ENCODE results near the gene NLRP1. TPM values are rescaled to one million over a fixed set of nuclear protein-coding genes. Genes with fewer than 3 reads are reported as not detected.
A peak's percentile ranks its signal among the peaks of the same experiment; 100 is the strongest.

The NLRP1 gene
- total and polyA plus RNA-seq, 2 experiments from 2014 or later: 17.5 to 33.4 TPM

DNA sequence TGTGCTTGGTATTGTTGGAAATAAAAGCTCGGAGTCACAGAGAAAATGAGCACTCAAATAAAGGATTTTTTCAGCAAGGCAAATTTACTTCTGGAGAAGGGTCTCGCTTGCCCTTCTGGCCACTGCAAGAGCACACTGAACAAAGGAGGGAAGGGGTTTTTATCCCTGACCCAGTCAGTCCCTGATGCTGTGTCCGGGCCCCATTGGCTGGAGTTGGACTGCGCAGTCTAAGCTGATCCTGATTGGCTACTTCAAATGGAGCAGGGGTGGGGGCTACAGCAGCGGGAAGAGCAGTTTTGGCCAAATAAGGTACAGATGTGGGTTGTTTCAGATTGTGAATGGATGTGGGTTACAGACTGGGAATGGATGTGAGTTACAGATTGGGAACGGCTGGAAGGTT is 4.3 kb upstream of the NLRP1 start:
- H3K9me3 ChIP-seq (ENCODE audit: low read depth): no peaks in the 10 kb centered on the region
- no peak overlapping the region for H3K27ac ChIP-seq
- 55 to 75% methylated on average over 6 of the region's 6 CpGs for WGBS, 2 experiments (ENCODE audit: low coverage in 1 of 2, low lambda C conversion rate in 2 of 2, missing lambda C conversion rate in 2 of 2)
- H3K27me3 ChIP-seq (replicated peaks; ENCODE audit: insufficient read depth): no peaks in the 10 kb centered on the region
- no peaks in the 10 kb centered on the region for H3K9me2 ChIP-seq (ENCODE audit: insufficient read depth)
- no peak overlapping the region for H3K9ac ChIP-seq
- H3F3A ChIP-seq (ENCODE audit: insufficient read depth): peaks cover 13% of the 10 kb centered on the region
- no peak overlapping the region for H2AFZ ChIP-seq
- no peak overlapping the region for H3K4me3 ChIP-seq
- no peaks in the 10 kb centered on the region for H4K20me1 ChIP-seq (ENCODE audit: insufficient read depth)
- TF ChIP-seq EZH2phosphoT487 (IDR thresholded peaks at IDR 0.05; ENCODE audit: insufficient read depth, low read depth) (no peak), EZH2 (IDR thresholded peaks at IDR 0.05; ENCODE audit: insufficient read depth, poor library complexity, severe bottlenecking) (no peak)
- peaks cover 20% of the 10 kb centered on the region for H3K4me1 ChIP-seq (ENCODE audit: insufficient read depth)
- H3K4me2 ChIP-seq (ENCODE audit: unreplicated experiment): no peak overlapping the region
- in situ Hi-C loops (cut with MboI): loop anchor here (5.0 kb wide), 1 partner anchor 839 kb away; no protein-coding TSS in a partner anchor
- no peak for DNase-seq
- H3K36me3 ChIP-seq (ENCODE audit: low read depth): no peaks in the 10 kb centered on the region
- peaks cover 4% of the 10 kb centered on the region for H3K79me2 ChIP-seq (ENCODE audit: insufficient read depth)

DNA sequence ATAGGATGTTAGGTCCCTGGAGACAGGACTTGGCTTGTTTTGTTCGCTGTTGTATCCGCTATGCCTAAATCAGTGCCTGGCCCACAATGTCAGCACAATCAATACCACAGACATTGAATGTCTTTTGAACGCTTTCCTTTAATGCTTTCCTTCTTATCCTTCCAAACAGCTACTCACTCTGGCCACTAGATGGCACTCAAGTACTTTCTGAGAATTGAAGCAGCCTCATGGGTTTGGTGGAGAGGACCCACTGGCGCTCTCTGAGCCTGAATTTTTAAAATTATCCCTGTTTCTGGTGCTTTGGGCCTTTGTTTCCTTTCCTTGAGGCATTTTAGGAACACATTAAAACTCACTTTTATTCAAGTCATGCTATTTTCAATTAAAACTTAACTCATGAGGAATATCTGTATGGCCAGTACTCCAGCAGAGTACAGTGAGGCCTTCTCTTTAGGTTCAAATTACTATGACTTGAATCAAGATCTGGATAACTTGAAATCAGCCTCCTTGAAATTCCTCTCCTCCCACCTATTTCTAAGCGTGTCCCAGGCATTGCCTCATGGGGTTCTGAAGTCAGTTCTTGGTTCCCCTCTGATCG is 3.2 kb upstream of the NLRP1 start:
- Histone ChIP-seq H3K27ac (no peak overlapping the region), H3K4me3 (no peak overlapping the region), H3K9me3 (ENCODE audit: low read depth) (no peaks in the 10 kb centered on the region), H3K27me3 (replicated peaks; ENCODE audit: insufficient read depth) (no peaks in the 10 kb centered on the region), H2AFZ (peak overlapping the region; percentile 34; the same call in 1 of the 2 replicates), H3F3A (ENCODE audit: insufficient read depth) (peaks cover 13% of the 10 kb centered on the region), H3K9me2 (ENCODE audit: insufficient read depth) (no peaks in the 10 kb centered on the region), H3K36me3 (ENCODE audit: low read depth) (no peaks in the 10 kb centered on the region), H4K20me1 (ENCODE audit: insufficient read depth) (no peaks in the 10 kb centered on the region), H3K9ac (no peak overlapping the region), H3K4me1 (ENCODE audit: insufficient read depth) (peaks cover 29% of the 10 kb centered on the region), H3K79me2 (ENCODE audit: insufficient read depth) (peaks cover 14% of the 10 kb centered on the region), H3K4me2 (ENCODE audit: unreplicated experiment) (no peak overlapping the region)
- in situ Hi-C loops (cut with MboI): loop anchor here (5.0 kb wide), 1 partner anchor 840 kb away; no protein-coding TSS in a partner anchor
- TF ChIP-seq EZH2phosphoT487 (IDR thresholded peaks at IDR 0.05; ENCODE audit: insufficient read depth, low read depth): no peak
- no peak for TF ChIP-seq EZH2 (IDR thresholded peaks at IDR 0.05; ENCODE audit: insufficient read depth, poor library complexity, severe bottlenecking)
- 25 to 26% methylated on average over 6 of the region's 6 CpGs for WGBS, 2 experiments (ENCODE audit: low coverage in 1 of 2, low lambda C conversion rate in 2 of 2, missing lambda C conversion rate in 2 of 2)
- peak; percentile 74 for DNase-seq

DNA sequence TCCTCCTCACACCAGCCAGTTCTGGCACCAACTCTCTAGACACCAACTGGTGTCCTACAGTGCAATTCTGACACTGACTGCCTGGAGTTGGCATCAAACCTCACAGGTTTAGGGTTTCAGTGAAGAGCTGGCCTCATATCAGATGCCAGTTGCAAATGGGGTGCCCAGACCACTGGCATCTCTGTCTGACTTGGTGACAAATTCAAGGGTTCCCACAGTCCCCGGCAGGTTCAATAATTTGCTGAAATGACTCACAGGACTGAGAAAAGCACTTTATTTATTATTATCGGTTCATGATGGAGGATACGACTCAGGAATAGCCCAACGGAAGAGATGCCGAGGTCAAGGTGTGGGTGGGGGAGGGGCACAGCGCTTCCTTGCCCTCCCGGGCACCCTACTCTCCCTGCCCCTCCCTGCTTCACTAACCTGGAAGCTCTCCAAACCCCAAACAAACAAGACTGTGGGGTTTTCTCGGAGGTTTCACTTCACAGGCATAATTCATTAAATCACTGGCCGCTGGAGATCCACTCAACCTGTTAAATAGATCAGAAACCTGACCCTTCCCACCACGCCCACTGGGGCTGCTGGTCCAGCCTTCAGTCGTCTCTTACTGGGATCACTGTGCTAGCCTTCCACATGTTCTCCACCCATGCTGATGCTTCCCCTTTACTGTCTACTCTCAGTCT is 1.7 kb upstream of the NLRP1 start:
- TF ChIP-seq EZH2phosphoT487 (IDR thresholded peaks at IDR 0.05; ENCODE audit: insufficient read depth, low read depth) (no peak), EZH2 (IDR thresholded peaks at IDR 0.05; ENCODE audit: insufficient read depth, poor library complexity, severe bottlenecking) (no peak)
- Histone ChIP-seq H4K20me1 (ENCODE audit: insufficient read depth) (no peaks in the 10 kb centered on the region), H3K9me2 (ENCODE audit: insufficient read depth) (no peaks in the 10 kb centered on the region), H3K27me3 (replicated peaks; ENCODE audit: insufficient read depth) (no peaks in the 10 kb centered on the region), H2AFZ (no peak overlapping the region), H3K36me3 (ENCODE audit: low read depth) (peaks cover 4% of the 10 kb centered on the region; the same call in 1 of the 2 replicates), H3K9me3 (ENCODE audit: low read depth) (no peaks in the 10 kb centered on the region), H3F3A (ENCODE audit: insufficient read depth) (peaks cover 13% of the 10 kb centered on the region), H3K27ac (no peak overlapping the region), H3K4me1 (ENCODE audit: insufficient read depth) (peaks cover 38% of the 10 kb centered on the region), H3K9ac (no peak overlapping the region), H3K79me2 (ENCODE audit: insufficient read depth) (peaks cover 25% of the 10 kb centered on the region), H3K4me3 (no peak overlapping the region), H3K4me2 (ENCODE audit: unreplicated experiment) (no peak overlapping the region)
- 39 to 40% methylated on average over 11 of the region's 11 CpGs for WGBS, 2 experiments (ENCODE audit: low coverage in 1 of 2, low lambda C conversion rate in 2 of 2, missing lambda C conversion rate in 2 of 2)
- in situ Hi-C loops (cut with MboI): loop anchor here (5.0 kb wide), 1 partner anchor 841 kb away; no protein-coding TSS in a partner anchor
- no peak for DNase-seq

DNA sequence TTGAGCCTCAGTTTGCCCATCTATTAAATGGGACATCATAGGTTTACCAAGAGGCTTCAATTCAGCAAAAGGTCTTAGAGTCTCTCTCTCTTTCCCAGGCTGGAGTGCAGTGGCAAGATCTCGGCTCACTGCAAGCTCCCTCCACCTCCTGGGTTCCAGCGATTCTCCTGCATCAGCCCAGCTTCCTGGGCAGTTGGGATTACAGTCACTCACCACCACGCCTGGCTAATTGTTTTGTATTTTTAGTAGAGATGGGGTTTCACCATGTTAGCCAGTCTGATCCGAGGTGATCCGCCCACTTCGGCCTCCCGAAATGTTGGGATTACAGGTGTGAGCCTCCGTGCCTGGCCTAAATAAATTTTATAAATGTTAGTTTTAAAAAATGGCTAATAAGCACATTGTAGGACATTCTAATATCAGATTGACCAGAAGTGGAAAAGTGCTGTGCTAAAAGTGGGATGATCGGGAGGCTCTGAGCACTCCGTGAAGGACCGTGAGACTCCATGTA is 1.0 kb upstream of the NLRP1 start:
- in situ Hi-C loops (cut with MboI): loop anchor here (5.0 kb wide), 1 partner anchor 842 kb away; no protein-coding TSS in a partner anchor
- peaks cover 45% of the 10 kb centered on the region for H3K4me1 ChIP-seq (ENCODE audit: insufficient read depth)
- H3K27me3 ChIP-seq (replicated peaks; ENCODE audit: insufficient read depth): no peaks in the 10 kb centered on the region
- peaks cover 29% of the 10 kb centered on the region for H3K79me2 ChIP-seq (ENCODE audit: insufficient read depth)
- TF ChIP-seq EZH2phosphoT487 (IDR thresholded peaks at IDR 0.05; ENCODE audit: insufficient read depth, low read depth) (no peak), EZH2 (IDR thresholded peaks at IDR 0.05; ENCODE audit: insufficient read depth, poor library complexity, severe bottlenecking) (no peak)
- H3F3A ChIP-seq (ENCODE audit: insufficient read depth): peaks cover 13% of the 10 kb centered on the region
- H3K27ac ChIP-seq: peak overlapping the region; percentile 97
- peak overlapping the region; percentile 92 for H3K4me2 ChIP-seq (ENCODE audit: unreplicated experiment)
- no peak overlapping the region for H2AFZ ChIP-seq
- no peak overlapping the region for H3K9ac ChIP-seq
- H3K9me2 ChIP-seq (ENCODE audit: insufficient read depth): no peaks in the 10 kb centered on the region
- no peaks in the 10 kb centered on the region for H3K9me3 ChIP-seq (ENCODE audit: low read depth)
- peaks cover 10% of the 10 kb centered on the region; the same call in 1 of the 2 replicates for H3K36me3 ChIP-seq (ENCODE audit: low read depth)
- DNase-seq: no peak
- H4K20me1 ChIP-seq (ENCODE audit: insufficient read depth): no peaks in the 10 kb centered on the region
- H3K4me3 ChIP-seq: no peak overlapping the region
- WGBS, 2 experiments (ENCODE audit: low coverage in 1 of 2, low lambda C conversion rate in 2 of 2, missing lambda C conversion rate in 2 of 2): 90 to 92% methylated on average over 11 of the region's 11 CpGs

Data from GM23248 (cell line).